Right ventricle myocardium inferior (tissue), 1 donor: ENCODE measurements around the gene EMX1. TPM values are rescaled to one million over a fixed set of nuclear protein-coding genes. Genes with fewer than 3 reads are reported as not detected.

Experiments used
- ATAC-seq: fragments of 200-7000 bp; cut with Tn5 transposase; one replicate; pipeline ENCODE4 v1.9.1; 2020; ENCODE audit warnings: mild to moderate bottlenecking, moderate library complexity
- DNase-seq: peaks from one replicate; pipeline ENCODE4 v3.0.0; 2021; ENCODE audit errors: missing footprints
- intact Hi-C: fragments of 100-400 bp; cut with DNase I; formaldehyde crosslinking; loops from one replicate; pipeline ENCODE4 v1.11.0; 2022
- total RNA-seq: library from RNA; stranded (reverse); fragmentation: NEBNext Ultra II Directional; extraction: Animal tissue kit (Norgen Biotek cat#: 25700); gene quantifications from one replicate; pipeline ENCODE4 v1.2.1, GENCODE V29; 2021
- donor health status: DM: no; HTN: yes; CAD: no; lungs with severe emphysema.

The EMX1 gene
- total RNA-seq, 1 donor from 2014 or later = not detected

DNA sequence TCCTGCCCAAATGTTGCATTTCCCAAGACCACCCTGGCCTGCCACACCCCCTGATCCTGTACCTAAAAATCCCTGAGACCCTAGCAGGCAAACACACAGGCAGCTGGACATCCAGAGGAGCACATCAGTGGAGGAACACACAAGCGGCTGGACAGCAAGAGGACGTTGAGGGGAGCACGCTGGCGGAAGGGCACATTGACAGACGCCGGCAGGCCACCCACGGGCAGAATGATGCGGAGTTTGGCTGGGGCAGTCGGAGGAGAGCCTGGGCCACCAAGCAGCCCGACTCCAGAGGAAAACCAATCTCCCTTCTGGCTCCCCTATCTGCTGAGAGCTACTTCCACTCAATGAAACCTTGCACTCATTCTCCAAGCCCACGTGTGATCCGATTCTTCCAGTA, 47.7 kb downstream of the EMX1 start:
- DNase-seq (peak; percentile 37), ATAC-seq (no peak)
- intact Hi-C loops = no loop called here

DNA sequence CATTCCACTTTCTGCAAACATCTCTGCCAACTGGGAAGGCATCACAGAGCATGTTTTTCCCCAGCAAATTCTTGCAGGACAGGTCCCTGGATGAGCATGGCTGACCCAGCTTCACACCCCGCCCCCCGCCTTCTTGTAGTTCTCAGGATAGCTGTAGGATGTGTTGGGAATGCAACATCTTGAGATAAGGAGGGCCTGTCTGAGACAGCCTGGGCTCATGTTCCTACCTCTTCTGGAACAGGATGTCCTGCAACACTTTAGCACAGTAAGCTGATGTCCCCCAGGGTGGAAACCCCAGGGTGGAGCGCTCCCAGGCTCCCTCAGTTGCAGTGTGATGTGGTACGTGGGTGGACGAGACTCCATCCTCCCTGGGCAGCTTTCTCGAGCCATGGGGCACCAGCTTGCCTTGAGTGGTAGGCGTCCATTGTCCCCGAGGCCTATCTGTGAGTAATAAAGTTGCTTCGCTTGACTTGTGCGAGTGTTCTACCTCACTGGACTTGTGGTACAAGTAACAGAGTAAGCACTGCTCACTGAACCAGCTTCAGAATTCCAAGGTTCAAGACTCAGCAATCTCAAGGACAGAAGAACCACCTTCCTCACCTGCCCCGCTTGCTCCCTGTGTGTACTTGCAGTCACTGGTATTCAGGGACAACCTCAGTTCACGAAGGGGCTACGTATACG, 48.6 kb downstream of the EMX1 start:
- peak; percentile 6 for DNase-seq
- intact Hi-C loops = loop anchor here (2.0 kb wide), 1 partner anchor 41 kb away; no protein-coding TSS in a partner anchor
- ATAC-seq = no peak

DNA sequence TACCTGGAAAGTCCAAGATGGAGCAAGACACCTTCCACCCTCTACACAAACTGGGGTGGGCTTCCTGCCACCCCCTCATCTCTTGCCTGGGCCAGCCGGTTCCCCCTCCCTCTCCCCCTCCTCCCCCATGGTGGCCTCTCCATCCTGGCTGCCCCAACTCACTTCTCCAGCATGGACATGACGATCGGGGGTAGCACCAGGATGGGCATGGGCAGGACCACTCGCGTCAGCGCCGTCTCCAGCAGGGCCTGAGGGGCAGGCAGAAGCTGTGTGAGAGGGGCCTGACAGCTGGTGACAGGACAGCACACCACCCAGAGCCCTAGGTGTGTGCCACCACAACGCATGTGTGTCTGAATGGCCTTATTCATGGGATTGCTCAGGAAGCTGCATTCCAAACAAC, 51.0 kb downstream of the EMX1 start:
- ATAC-seq (no peak), DNase-seq (peak; percentile 30)
- intact Hi-C loops = no loop called here

DNA sequence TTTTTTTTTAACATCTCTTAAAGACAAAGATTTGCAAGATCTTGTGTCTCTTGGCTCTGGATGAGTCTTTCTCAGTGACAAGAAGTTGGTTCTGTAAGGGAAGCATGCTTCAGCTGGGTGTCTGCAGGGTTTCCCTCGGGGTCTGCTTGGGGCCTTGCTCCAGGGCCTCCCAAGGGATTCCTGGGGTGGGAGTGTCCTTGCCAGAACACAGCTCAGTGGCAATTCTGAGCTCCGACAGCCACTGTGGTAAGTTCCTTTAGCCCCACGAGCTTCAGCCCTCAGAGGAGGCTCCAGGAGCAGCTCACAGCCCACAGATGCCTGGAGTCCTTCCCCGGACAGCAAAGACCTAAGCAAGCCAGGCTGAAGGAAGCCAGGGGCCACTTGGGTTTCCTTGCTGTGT, 52.4 kb downstream of the EMX1 start:
- ATAC-seq (no peak), DNase-seq (no peak)
- intact Hi-C loops = no loop called here

DNA sequence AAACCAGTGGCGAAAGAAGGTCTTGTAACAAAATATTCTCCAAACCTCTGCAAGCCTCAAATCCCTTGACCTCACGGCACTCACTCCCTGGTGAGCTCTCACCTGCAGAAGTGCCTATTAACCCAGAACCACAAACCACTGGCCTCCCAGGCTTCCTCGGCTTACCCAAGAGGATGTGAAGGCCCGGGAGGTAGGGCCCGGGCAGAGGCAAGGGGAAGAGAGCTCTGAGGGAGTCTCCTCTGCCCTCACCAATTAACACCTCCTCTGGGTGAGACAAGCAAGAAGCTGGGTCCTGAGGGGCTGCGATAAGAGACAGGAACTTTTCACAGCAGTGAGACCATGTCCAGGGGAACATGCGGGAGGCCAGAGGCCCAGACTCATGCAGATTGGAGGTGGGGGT, 53.7 kb downstream of the EMX1 start:
- no peak for ATAC-seq
- intact Hi-C loops = no loop called here
- peak; percentile 4 for DNase-seq

DNA sequence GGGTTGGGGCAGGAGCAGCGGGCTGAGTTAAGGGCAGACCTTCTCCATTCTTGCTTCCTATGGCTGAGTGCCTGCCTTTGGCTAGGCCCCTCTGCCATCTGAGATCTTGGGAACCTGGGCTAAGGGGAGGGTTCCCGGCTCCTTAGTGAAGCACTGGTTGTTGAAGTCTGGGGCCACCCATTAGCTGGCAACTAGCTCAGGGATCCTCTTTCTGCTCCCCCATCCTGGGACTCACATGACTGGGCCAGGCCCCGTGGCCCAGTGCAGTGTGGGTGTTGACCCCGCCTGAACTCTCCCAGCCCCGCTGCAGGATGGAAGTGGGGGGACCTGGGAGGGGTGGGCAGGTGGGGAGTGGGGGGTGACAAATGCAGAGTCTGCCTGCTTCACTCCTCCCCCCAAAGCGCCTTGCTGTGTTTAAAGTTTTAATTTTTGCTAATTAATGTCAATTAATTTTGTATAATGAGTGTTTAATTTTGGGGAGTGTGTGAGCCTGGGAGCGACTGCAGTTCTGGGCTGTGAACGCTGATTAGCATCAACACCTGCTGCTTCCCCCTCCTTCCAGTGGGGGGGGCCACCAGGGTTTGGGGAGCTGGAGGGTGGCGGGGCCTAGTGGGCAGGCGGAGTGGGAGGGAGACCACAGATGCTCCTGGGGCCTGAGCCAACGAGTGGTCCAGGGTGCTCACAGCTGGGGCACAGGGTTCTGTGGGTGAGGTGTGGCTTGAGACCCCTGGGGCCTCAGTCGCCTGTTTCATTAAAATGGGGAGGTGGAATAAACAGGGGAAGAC, 55.2 kb downstream of the EMX1 start:
- peak; percentile 34 for DNase-seq

DNA sequence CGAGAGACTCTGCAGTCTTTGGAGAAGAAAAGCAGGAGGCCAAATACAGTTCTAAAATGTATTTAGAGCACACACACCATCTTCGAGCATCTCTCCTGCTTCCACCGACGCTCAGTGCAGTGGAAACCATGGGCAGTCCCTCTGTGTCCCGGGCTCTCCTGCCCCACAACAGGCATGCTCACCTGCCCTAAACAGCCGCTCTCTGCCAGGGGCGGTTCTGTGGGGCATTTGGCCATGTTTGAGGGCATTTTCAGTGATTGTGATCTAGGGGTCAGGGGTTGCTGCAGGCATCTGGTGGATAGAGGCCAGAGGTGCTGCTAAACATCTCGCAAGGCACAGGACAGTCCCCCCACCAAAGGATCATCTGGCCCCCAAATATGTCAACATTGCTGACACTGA, 55.8 kb downstream of the EMX1 start:
- no peak for DNase-seq
- intact Hi-C loops = loop anchor here (2.0 kb wide), 1 partner anchor 80 kb away; no protein-coding TSS in a partner anchor
- ATAC-seq = no peak

More for the DNA sequence above, 55.2 kb downstream of the EMX1 start:
- ATAC-seq = no peak
- intact Hi-C loops = loop anchor here (2.0 kb wide), 1 partner anchor 80 kb away; no protein-coding TSS in a partner anchor

DNA sequence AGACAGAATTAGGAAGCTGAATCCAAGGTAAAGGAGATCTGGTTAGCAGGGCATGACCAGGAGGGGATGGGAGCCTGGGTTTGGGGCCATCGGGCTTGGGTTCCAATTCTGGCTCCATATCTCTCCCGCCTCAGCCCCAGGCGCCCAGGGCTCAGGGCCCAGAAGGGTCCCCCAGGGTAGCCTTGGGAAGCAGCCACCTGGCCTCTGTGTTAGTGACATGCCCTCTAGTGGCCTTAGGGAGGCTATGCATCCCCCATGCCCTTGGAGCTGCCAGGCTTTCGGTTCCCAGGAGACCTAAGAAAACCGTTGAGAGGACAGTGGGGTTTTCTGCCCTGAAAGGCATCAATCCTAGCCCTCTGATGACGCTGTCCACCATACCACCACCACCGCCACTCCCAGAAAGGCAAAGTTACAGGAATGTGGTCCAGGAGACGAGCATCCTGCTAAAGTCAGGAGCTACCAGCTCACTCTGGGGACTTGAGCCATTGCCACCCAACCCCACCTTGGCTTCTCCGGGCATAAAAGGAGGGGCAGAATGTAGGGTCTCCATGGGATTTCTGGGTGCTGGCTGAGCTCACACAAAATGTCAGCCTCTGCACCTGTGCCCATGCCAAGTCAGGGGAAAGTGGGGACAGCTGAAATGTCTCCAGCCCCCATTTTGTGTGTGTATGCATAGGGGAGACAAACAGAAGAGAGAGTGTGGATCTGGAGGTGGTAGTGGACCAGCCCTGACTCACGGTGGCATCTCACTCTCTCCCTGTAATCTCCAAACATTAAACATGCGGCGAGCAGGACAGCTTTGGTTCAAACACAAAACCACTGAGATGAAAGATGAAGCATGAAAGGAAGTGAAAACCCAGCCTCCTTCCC, 56.5 kb downstream of the EMX1 start:
- intact Hi-C loops = loop anchor here (2.0 kb wide), 1 partner anchor 81 kb away; no protein-coding TSS in a partner anchor
- DNase-seq = peak; percentile 62
- ATAC-seq = peak; percentile 63

DNA sequence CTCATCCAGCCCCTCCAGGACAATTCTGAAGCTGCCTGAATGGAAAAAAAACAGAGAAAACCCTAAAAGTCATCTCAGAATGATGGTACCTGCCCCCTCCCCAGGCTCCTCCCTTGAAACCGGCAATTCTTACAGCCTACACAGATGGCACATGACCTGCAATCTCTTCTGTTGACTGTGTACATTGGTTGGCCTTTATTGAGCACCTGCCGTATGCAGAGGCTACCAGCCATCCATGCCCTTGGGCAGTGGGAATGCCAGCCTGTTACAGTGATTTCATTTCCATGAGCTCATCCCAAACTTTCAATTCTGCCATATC, 57.1 kb downstream of the EMX1 start:
- intact Hi-C loops = no loop called here
- ATAC-seq (no peak), DNase-seq (no peak)

DNA sequence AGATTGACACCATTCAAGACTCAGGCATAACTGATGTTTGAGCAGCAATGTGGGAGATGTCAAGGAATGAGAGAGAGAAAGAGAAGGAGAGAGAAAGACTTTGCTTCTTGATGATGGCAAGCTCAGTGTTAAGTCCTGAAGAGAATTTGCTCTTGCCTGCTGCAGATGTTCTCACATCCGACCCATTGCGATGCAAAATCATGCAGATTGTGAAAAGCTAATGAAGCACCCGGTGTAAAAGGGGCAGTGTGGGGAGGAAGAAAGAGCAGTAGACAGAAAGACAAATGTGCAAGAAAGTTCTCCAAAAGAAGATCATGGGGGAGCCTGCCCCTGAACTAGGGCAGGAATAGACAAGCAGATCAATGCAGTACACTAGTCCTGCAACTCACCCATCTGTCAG, 57.7 kb downstream of the EMX1 start:
- intact Hi-C loops = no loop called here
- DNase-seq (no peak), ATAC-seq (no peak)

DNA sequence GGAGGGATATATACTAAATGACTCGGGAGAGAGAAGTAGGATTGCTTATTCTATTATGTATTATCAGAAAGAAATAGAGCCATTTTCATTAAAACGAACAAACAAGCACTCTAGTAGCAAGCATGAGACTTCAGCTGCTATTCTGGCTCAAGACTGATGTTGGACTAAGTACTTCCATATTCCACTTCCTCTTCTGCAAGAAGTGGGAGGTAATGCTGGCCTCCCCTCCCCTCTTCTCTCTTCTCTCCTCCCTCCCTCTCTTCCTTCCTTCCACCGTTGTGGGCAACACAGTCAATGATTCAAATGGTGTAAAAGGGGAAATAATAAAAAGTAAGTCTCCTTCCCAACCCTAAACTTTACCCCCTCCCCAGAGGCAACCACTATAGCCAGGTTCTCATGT, 62.6 kb downstream of the EMX1 start:
- no peak for DNase-seq
- intact Hi-C loops = loop anchor here (5.0 kb wide), 1 partner anchor 92 kb away; the partner anchor contains the start of gene SFXN5
- ATAC-seq = no peak

DNA sequence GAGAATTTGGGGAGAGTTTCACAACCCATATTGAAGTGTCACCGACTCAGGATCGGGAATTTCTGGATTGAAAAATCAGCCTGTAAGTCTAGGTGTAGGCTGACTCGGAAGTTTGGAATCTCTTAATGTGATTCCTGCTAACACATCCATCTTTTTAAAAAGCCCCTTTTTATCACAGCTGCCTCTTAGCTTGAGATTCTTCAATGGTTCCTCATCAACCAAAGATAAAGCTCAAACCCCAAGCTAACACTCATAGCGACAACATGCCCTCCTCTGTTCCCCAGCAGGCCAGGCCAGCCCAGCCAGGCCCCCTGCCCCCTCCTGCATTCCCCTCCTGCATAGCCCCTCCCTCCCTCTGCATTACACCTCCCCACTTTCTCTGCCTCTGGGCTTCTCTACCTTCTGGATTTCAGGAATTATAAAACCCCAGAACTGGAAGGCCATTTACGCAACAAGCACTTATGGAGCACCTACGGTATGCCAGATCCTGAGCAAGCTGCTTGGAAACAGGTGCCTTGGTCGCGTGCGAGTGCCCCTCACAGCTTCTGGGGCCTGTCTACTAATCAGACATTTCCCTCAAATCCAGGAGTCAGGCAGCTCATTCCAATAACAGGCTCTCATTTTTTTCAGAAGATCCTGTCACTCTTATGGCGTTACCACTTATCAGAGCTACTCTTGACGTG, 63.4 kb downstream of the EMX1 start:
- intact Hi-C loops = loop anchor here (5.0 kb wide), 1 partner anchor 92 kb away; the partner anchor contains the start of gene SFXN5
- DNase-seq = no peak
- no peak for ATAC-seq

DNA sequence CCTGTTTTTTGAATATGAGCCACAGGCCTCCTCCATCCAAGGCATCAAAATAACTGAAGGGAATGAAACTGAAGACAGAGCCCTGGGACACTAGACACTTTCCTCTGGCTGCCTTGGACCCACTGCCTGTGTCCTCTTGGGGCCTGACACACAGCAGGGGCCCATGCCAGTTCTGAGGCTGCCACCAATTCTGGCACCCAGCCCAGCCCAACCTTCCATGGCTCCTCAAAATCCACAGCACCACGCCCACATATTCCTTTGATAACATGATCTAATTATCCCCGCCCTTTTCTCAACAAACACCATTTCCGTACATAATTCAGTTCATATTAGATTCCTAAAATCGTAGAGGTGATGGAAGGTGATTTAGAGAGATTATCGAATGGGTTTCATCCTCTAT, 64.2 kb downstream of the EMX1 start:
- ATAC-seq = no peak
- intact Hi-C loops = loop anchor here (5.0 kb wide), 1 partner anchor 91 kb away; the partner anchor contains the start of gene SFXN5
- DNase-seq = no peak

DNA sequence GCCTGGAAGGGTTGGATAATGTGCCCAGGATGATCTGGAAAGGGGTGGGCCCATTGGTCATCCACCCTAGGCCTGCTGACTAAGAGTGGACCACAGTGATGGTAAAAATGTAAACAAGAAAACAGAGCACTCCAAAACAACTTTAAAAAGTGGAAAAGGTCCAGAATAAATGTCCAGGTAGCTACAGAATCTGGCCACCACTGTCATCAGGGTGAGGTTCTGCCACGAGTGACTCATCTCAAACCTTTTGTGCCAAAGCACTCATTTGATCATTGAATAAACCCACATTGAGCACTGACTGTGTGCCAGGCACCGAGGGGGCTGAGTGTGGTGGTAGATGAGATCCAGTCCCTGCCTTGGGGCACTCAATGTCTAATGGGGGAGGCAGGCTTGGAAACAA, 64.9 kb downstream of the EMX1 start:
- DNase-seq = no peak
- no peak for ATAC-seq
- intact Hi-C loops = loop anchor here (5.0 kb wide), 1 partner anchor 90 kb away; the partner anchor contains the start of gene SFXN5

DNA sequence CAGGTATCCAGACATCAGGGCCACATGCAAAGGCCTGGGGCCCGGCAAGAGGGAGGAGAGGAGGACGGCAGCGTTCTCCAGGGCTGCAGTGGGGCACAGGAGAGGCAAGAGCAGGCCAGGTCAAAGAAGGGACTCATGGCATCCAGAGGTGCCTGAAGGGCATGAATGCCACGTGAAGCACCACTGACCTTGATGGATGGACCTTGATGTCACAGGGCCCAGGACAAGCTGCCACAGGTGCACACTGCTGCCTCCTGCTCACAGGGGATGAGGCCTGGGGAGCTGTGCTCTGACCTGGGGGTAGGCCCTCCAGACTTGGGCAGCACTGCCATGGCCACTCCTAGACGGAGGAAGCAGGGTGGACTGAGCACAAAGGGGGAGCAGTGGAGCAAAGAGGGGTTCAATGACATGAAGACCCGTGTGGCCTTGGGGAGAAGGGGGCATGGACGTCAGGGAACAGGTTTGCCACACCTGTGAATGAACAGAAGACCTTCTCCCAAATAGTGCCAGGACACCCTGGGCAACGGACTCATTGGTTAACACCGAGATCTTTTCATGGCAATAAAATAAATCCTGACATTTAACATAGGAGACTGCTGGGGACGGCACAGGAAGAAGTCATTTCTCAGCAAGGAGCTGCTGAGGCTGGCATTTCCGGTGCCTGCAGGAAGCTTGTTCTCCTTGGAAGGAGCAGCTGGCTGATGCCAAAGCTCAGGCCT, 65.6 kb downstream of the EMX1 start:
- intact Hi-C loops = loop anchor here (5.0 kb wide), 1 partner anchor 89 kb away; the partner anchor contains the start of gene SFXN5
- ATAC-seq (no peak), DNase-seq (no peak)

DNA sequence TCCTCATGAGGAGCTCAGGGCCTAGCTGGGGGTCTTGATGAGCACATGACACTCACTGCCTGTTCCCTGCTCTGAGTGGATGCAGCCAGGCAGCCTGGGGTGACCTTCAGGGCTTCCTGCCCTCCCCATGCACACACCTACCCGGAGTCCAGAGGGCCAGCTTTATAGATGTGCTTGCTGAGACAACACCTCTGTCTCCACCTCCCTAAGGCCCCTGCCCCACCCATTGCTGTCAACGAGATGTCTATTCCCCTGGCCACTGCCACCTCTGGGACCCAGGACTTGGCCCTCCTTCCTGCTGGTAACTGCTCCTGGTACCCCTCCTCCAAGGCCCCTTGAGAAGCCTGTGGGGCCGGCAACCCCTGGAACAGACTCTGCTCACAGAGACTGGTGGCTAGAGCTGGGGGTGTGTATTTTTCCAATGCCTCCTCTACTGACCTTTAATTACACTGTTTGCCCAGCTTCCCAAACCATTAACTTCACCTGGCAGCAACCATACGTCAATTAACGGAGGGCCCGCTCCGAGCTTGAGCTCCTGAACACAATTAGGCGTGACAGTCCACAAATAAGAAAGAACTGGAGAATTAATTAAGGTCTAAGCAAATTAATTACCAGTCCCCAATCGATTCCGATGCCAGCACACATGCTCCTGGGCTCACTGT, 66.3 kb downstream of the EMX1 start:
- ATAC-seq = peak; percentile 35
- DNase-seq = no peak
- intact Hi-C loops = loop anchor here (5.0 kb wide), 1 partner anchor 89 kb away; the partner anchor contains the start of gene SFXN5

DNA sequence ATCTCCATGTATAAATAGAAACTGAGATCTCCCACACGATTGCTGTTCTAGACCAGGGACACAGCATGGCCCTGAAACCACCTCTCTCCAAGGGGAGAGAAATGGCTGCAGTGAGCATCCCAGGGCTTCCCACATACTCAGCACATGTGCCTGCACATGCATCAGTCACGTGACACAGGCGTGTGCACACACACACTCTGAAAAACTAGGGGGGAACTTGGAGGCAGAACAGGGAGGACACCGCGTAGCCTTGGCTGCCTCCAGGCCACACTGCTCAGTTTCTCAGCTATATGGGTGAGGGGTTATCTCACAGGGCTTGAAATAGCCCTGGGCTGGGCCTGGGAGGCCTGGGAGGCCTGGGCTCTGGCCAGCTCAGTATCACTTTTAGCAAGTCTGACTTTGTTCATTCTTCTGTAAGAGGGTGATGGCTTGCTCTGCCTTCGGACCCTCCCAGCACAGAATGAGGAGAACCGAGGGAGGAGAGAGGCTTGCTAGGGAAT, 66.9 kb downstream of the EMX1 start:
- DNase-seq (peak; percentile 75), ATAC-seq (peak; percentile 94)
- intact Hi-C loops = loop anchor here (5.0 kb wide), 1 partner anchor 88 kb away; the partner anchor contains the start of gene SFXN5
